ENCODE results near the gene STAM2. TPM values are rescaled to one million over a fixed set of nuclear protein-coding genes. Genes with fewer than 3 reads are reported as not detected.

Gene STAM2
- total and polyA plus RNA-seq, 2 of the 13 experiments (the other 11 are each of a cell fraction or from before 2014, with no cell fraction given) = 14.7 to 24.1 TPM

- no TSS peak for BruUV-seq (replicated peaks)
- Histone ChIP-seq H3K27ac (ENCODE audit: extremely low read length, insufficient read depth, low read length) (no peak overlapping the region), H3K4me2 (ENCODE audit: low read depth, low read length) (no peak overlapping the region), H3K9ac (ENCODE audit: insufficient read depth, low read depth, low read length) (no peak overlapping the region), H2AFZ (ENCODE audit: low read length) (no peak overlapping the region), H3K4me1 (ENCODE audit: insufficient read depth, low read length) (peaks cover 22% of the 10 kb centered on the region), H3K36me3 (replicated peaks in 1 of 2; ENCODE audit: control insufficient read depth in 1 of 2, insufficient read depth in 2 of 2, low read length in 2 of 2) (no peaks in the 10 kb centered on the region), H3K4me3 (replicated peaks in 1 of 3; ENCODE audit: insufficient read depth in 1 of 3, low read depth in 2 of 3, low read length in 3 of 3) (no peak overlapping the region), H3K79me2 (ENCODE audit: insufficient read depth, low read length) (no peaks in the 10 kb centered on the region), H3K27me3 (ENCODE audit: control insufficient read depth in 1 of 2, insufficient read depth in 2 of 2, low read length in 2 of 2) (peaks cover 17 to 52% of the 10 kb centered on the region in 2 experiments; a peak in 4 of 5 replicates), H3K9me3 (ENCODE audit: low read length) (no peaks in the 10 kb centered on the region), H4K20me1 (ENCODE audit: insufficient read depth, low read length) (no peaks in the 10 kb centered on the region)
- POLR2A ChIA-PET = no interaction called here
- CTCF ChIA-PET (ENCODE audit: low intra/inter-chr PET ratio, low total read pairs) = no interaction called here
- in situ Hi-C loops (cut with HindIII; ENCODE audit: extremely low pct_ligation_motif_present, low pct_unique_long_range_greater_than_20kb) (no loop called here), intact Hi-C loops (cut with micrococcal nuclease; ENCODE audit: unreplicated experiment) (no loop called here)
- ATAC-seq (no peak), DNase-seq (ENCODE audit: low spot score) (no peak), FAIRE-seq (no peak)
- no peak for TF ChIP-seq SRF (IDR thresholded peaks at IDR 0.05; ENCODE audit: low read depth, low read length)
- no peak for TF ChIP-seq YEATS2 (CRISPR knock-in tag; IDR thresholded peaks at IDR 0.05; ENCODE audit: borderline replicate concordance)
- TF ChIP-seq MED13 (CRISPR knock-in tag; IDR thresholded peaks at IDR 0.05) = no peak
- TF ChIP-seq ARID5B (CRISPR knock-in tag; IDR thresholded peaks at IDR 0.05) = no peak
- TF ChIP-seq EP300 (IDR thresholded peaks at IDR 0.05; ENCODE audit: low read depth in 2 of 2, low read length in 2 of 2) = no peak
- TF ChIP-seq EP300 (CRISPR knock-in tag; IDR thresholded peaks at IDR 0.05; ENCODE audit: borderline replicate concordance) = no peak
- TF ChIP-seq TCF12 (IDR thresholded peaks at IDR 0.05) = no peak
- TF ChIP-seq TCF12 (CRISPR knock-in tag; IDR thresholded peaks at IDR 0.05) = no peak
- 68% methylated on average over 3 of the region's 3 CpGs for WGBS (ENCODE audit: low lambda C conversion rate)
Observed at GRCh38 chr2:152103271-152103670, 72.3 kb downstream of the STAM2 start.
